OCI-LY1 (cell line): Measurements from ENCODE around the gene CTDNEP1.

Source experiments
- H2AFZ ChIP-seq: fragments of 200-600 bp; sonication (generic), shearing (Covaris generic); 2 replicates; pipeline ENCODE4 v1.6.0; 2014; ENCODE audit warnings: antibody characterized with exemption, mild to moderate bottlenecking, low read length
- H3F3A ChIP-seq: fragments of 200-600 bp; sonication (generic), shearing (Covaris generic); 2 replicates; pipeline ENCODE4 v1.6.0; 2014; ENCODE audit warnings: mild to moderate bottlenecking, antibody characterized with exemption, low read length, moderate library complexity; ENCODE audit not compliant: insufficient read depth
- H3K27ac ChIP-seq: fragments of 200-600 bp; sonication (generic); 2 replicates; pipeline ENCODE4 v1.5.1; 2014; ENCODE audit warnings: low read length, mixed run types, mild to moderate bottlenecking, low read depth; ENCODE audit not compliant: poor library complexity, severe bottlenecking
- H3K27me3 ChIP-seq: fragments of 200-600 bp; sonication (generic); 2 replicates; pipeline ENCODE4 v1.6.0; 2014; ENCODE audit warnings: antibody characterized with exemption, mild to moderate bottlenecking, low read length, moderate library complexity; ENCODE audit not compliant: insufficient read depth
- H3K36me3 ChIP-seq: fragments of 200-600 bp; sonication (generic); 2 replicates; pipeline ENCODE4 v1.6.1; 2014; ENCODE audit warnings: mild to moderate bottlenecking, antibody characterized with exemption, low read length, moderate library complexity, mixed read lengths; ENCODE audit not compliant: insufficient read depth
- H3K4me1 ChIP-seq: fragments of 200-600 bp; sonication (generic); 2 replicates; pipeline ENCODE4 v1.5.1; 2014; ENCODE audit warnings: mild to moderate bottlenecking, low read length, moderate library complexity; ENCODE audit not compliant: insufficient read depth, severe bottlenecking
- H3K4me2 ChIP-seq: fragments of 200-600 bp; sonication (generic), shearing (Covaris generic); 2 replicates; pipeline ENCODE4 v1.6.1; 2014; ENCODE audit warnings: low read length
- H3K4me3 ChIP-seq: fragments of 200-600 bp; sonication (generic); 2 replicates; pipeline ENCODE4 v1.5.1; 2014; ENCODE audit warnings: low read length, low read depth, mild to moderate bottlenecking, mixed read lengths; ENCODE audit not compliant: poor library complexity, severe bottlenecking
- H3K79me2 ChIP-seq: fragments of 200-600 bp; shearing (Covaris generic); 2 replicates; pipeline ENCODE4 v1.6.1; 2016; ENCODE audit warnings: mixed run types, low read length, mixed read lengths; ENCODE audit not compliant: insufficient read depth
- H3K9ac ChIP-seq: fragments of 200-600 bp; sonication (generic), shearing (Covaris generic); 2 replicates; pipeline ENCODE4 v1.6.1; 2014; ENCODE audit warnings: mild to moderate bottlenecking, low read length, mixed read lengths
- H3K9me2 ChIP-seq: fragments of 200-600 bp; sonication (generic), shearing (Covaris generic); 2 replicates; pipeline ENCODE4 v1.6.1; 2014; ENCODE audit warnings: low read depth, mild to moderate bottlenecking, low read length, mixed read lengths
- H3K9me3 ChIP-seq: fragments of 200-600 bp; shearing (Covaris generic); 2 replicates; pipeline ENCODE4 v1.6.1; 2014; ENCODE audit warnings: low read length, mixed read lengths
- H4K20me1 ChIP-seq: fragments of 200-600 bp; sonication (generic), shearing (Covaris generic); 2 replicates; pipeline ENCODE4 v1.6.0; 2016; ENCODE audit warnings: mild to moderate bottlenecking, low read length; ENCODE audit not compliant: insufficient read depth
- CTCF ChIP-seq: fragments of 200-600 bp; sonication (generic), shearing (Covaris generic); IDR thresholded peaks from 2 replicates; pipeline ENCODE4 v1.5.1; 2017; ENCODE audit warnings: mild to moderate bottlenecking, antibody characterized with exemption, low read length, moderate library complexity, mixed read lengths
- EZH2 ChIP-seq: fragments of 200-600 bp; sonication (generic), shearing (Covaris generic); IDR thresholded peaks from 2 replicates; pipeline ENCODE4 v1.8.0; 2017; ENCODE audit warnings: borderline replicate concordance, mixed run types, mild to moderate bottlenecking, antibody characterized with exemption, low read length, moderate library complexity, mixed read lengths

CTDNEP1 gene

GRCh38 chr17:7204828-7205461, 46.6 kb downstream of the CTDNEP1 start:
- Histone ChIP-seq H3K9ac (no peak overlapping the region; the same call in 1 of the 2 replicates), H3K4me2 (peak overlapping the region; percentile 56), H3K4me1 (peaks cover 13% of the 10 kb centered on the region), H3K4me3 (peak overlapping the region; percentile 52), H3K9me2 (no peaks in the 10 kb centered on the region), H3K9me3 (no peaks in the 10 kb centered on the region), H3K79me2 (no peaks in the 10 kb centered on the region), H3F3A (no peaks in the 10 kb centered on the region), H3K36me3 (no peaks in the 10 kb centered on the region), H4K20me1 (no peaks in the 10 kb centered on the region), H3K27ac (no peak overlapping the region), H3K27me3 (no peaks in the 10 kb centered on the region), H2AFZ (no peak overlapping the region)
- TF ChIP-seq EZH2 = no peak
- TF ChIP-seq CTCF = no peak

- Histone ChIP-seq H3K4me2 (peak overlapping the region; percentile 56), H3K9ac (no peak overlapping the region), H3K4me3 (peak overlapping the region; percentile 52)
These were observed 47.2 kb downstream of the CTDNEP1 start for GRCh38 chr17:7204336-7204735.

GRCh38 chr17:7203391-7203790, 48.1 kb downstream of the CTDNEP1 start:
- Histone ChIP-seq H3K36me3 (no peaks in the 10 kb centered on the region), H3F3A (no peaks in the 10 kb centered on the region), H2AFZ (no peak overlapping the region), H4K20me1 (no peaks in the 10 kb centered on the region), H3K4me3 (no peak overlapping the region), H3K9me3 (no peaks in the 10 kb centered on the region), H3K4me1 (peaks cover 13% of the 10 kb centered on the region), H3K79me2 (no peaks in the 10 kb centered on the region), H3K9me2 (no peaks in the 10 kb centered on the region), H3K27me3 (no peaks in the 10 kb centered on the region), H3K27ac (no peak overlapping the region), H3K4me2 (no peak overlapping the region), H3K9ac (no peak overlapping the region)
- TF ChIP-seq EZH2 (no peak), CTCF (no peak)

More at GRCh38 chr17:7204336-7204735, 47.2 kb downstream of the CTDNEP1 start:
- H3K79me2 ChIP-seq = no peaks in the 10 kb centered on the region
- no peaks in the 10 kb centered on the region for H3K27me3 ChIP-seq
- H3K27ac ChIP-seq = no peak overlapping the region
- no peaks in the 10 kb centered on the region for H3F3A ChIP-seq
- TF ChIP-seq CTCF (no peak), EZH2 (no peak)
- H3K4me1 ChIP-seq = peaks cover 13% of the 10 kb centered on the region
- no peak overlapping the region for H2AFZ ChIP-seq
- no peaks in the 10 kb centered on the region for H4K20me1 ChIP-seq
- no peaks in the 10 kb centered on the region for H3K9me3 ChIP-seq
- no peaks in the 10 kb centered on the region for H3K9me2 ChIP-seq
- H3K36me3 ChIP-seq = no peaks in the 10 kb centered on the region
